ENCODE results near the gene FANCI.

The FANCI gene

GRCh38 chr15:89301304-89302089, 57.7 kb downstream of the FANCI start:
- H2BK15ac ChIP-seq (replicated peaks; ENCODE audit: low read depth) = no peak overlapping the region
- no peak overlapping the region for H3K4me2 ChIP-seq (ENCODE audit: low read length)
- no peak overlapping the region for H3K4me3 ChIP-seq (ENCODE audit: low read length)
- H3K79me1 ChIP-seq (ENCODE audit: low read length) = no peaks in the 10 kb centered on the region
- H3K56ac ChIP-seq (ENCODE audit: low read length) = no peak overlapping the region
- H4K5ac ChIP-seq (ENCODE audit: low read length) = no peak overlapping the region
- H3K9ac ChIP-seq (ENCODE audit: low read length) = no peak overlapping the region
- no peak overlapping the region for H2AK5ac ChIP-seq (ENCODE audit: low read length)
- peaks cover 23% of the 10 kb centered on the region for H3K36me3 ChIP-seq (ENCODE audit: control insufficient read depth, insufficient read depth, low read length)
- H3K27me3 ChIP-seq (ENCODE audit: insufficient read depth, low read length, poor library complexity) = no peaks in the 10 kb centered on the region
- no peaks in the 10 kb centered on the region for H3K79me2 ChIP-seq (ENCODE audit: control insufficient read depth, insufficient read depth, low read length)
- H4K8ac ChIP-seq (ENCODE audit: low read depth, low read length) = no peak overlapping the region
- no CpG with 5 or more reads among the region's 5 CpGs for WGBS (ENCODE audit: extremely low coverage, insufficient coverage, low lambda C conversion rate)
- H2BK120ac ChIP-seq (ENCODE audit: low read depth, low read length) = no peak overlapping the region
- H2BK5ac ChIP-seq (ENCODE audit: low read length) = no peak overlapping the region
- no peaks in the 10 kb centered on the region for H3K4me1 ChIP-seq (ENCODE audit: control insufficient read depth, low read depth, low read length)
- H3K23ac ChIP-seq (ENCODE audit: low read length) = no peak overlapping the region
- no peak for DNase-seq
- no peak overlapping the region for H3K27ac ChIP-seq (ENCODE audit: low read depth, low read length)
- H3K18ac ChIP-seq (ENCODE audit: low read length) = no peak overlapping the region
- H3K4ac ChIP-seq (ENCODE audit: low read depth, low read length) = no peak overlapping the region

- Histone ChIP-seq H3K9ac (ENCODE audit: low read length) (no peak overlapping the region), H2BK120ac (ENCODE audit: low read depth, low read length) (no peak overlapping the region), H2BK15ac (replicated peaks; ENCODE audit: low read depth) (no peak overlapping the region), H3K4ac (ENCODE audit: low read depth, low read length) (no peak overlapping the region), H2BK5ac (ENCODE audit: low read length) (no peak overlapping the region), H3K56ac (ENCODE audit: low read length) (no peak overlapping the region), H3K23ac (ENCODE audit: low read length) (no peak overlapping the region), H3K4me1 (ENCODE audit: control insufficient read depth, low read depth, low read length) (no peaks in the 10 kb centered on the region), H3K4me3 (ENCODE audit: low read length) (no peak overlapping the region), H2AK5ac (ENCODE audit: low read length) (no peak overlapping the region), H4K5ac (ENCODE audit: low read length) (no peak overlapping the region), H3K27ac (ENCODE audit: low read depth, low read length) (no peak overlapping the region), H3K27me3 (ENCODE audit: insufficient read depth, low read length, poor library complexity) (no peaks in the 10 kb centered on the region), H3K4me2 (ENCODE audit: low read length) (no peak overlapping the region), H3K36me3 (ENCODE audit: control insufficient read depth, insufficient read depth, low read length) (peaks cover 32% of the 10 kb centered on the region), H3K79me2 (ENCODE audit: control insufficient read depth, insufficient read depth, low read length) (no peaks in the 10 kb centered on the region), H3K79me1 (ENCODE audit: low read length) (no peaks in the 10 kb centered on the region), H3K18ac (ENCODE audit: low read length) (no peak overlapping the region), H4K8ac (ENCODE audit: low read depth, low read length) (no peak overlapping the region)
- WGBS (ENCODE audit: extremely low coverage, insufficient coverage, low lambda C conversion rate) = no CpG with 5 or more reads among the region's 2 CpGs
- no peak for DNase-seq
Observed at GRCh38 chr15:89303986-89304385, 60.2 kb downstream of the FANCI start.

- H3K27me3 ChIP-seq (ENCODE audit: insufficient read depth, low read length, poor library complexity) = no peaks in the 10 kb centered on the region
- no peak overlapping the region for H3K4me3 ChIP-seq (ENCODE audit: low read length)
- no peak overlapping the region for H3K4me2 ChIP-seq (ENCODE audit: low read length)
- no peak overlapping the region for H2BK15ac ChIP-seq (replicated peaks; ENCODE audit: low read depth)
- no peak for DNase-seq
- H3K18ac ChIP-seq (ENCODE audit: low read length) = no peak overlapping the region
- H2AK5ac ChIP-seq (ENCODE audit: low read length) = no peak overlapping the region
- H3K27ac ChIP-seq (ENCODE audit: low read depth, low read length) = no peak overlapping the region
- H2BK5ac ChIP-seq (ENCODE audit: low read length) = no peak overlapping the region
- H3K56ac ChIP-seq (ENCODE audit: low read length) = no peak overlapping the region
- no peaks in the 10 kb centered on the region for H3K79me2 ChIP-seq (ENCODE audit: control insufficient read depth, insufficient read depth, low read length)
- H4K5ac ChIP-seq (ENCODE audit: low read length) = no peak overlapping the region
- H2BK120ac ChIP-seq (ENCODE audit: low read depth, low read length) = no peak overlapping the region
- no peak overlapping the region for H4K8ac ChIP-seq (ENCODE audit: low read depth, low read length)
- WGBS (ENCODE audit: extremely low coverage, insufficient coverage, low lambda C conversion rate) = no CpG with 5 or more reads among the region's 3 CpGs
- H3K4me1 ChIP-seq (ENCODE audit: control insufficient read depth, low read depth, low read length) = no peaks in the 10 kb centered on the region
- no peak overlapping the region for H3K23ac ChIP-seq (ENCODE audit: low read length)
- no peak overlapping the region for H3K4ac ChIP-seq (ENCODE audit: low read depth, low read length)
- H3K9ac ChIP-seq (ENCODE audit: low read length) = no peak overlapping the region
- H3K36me3 ChIP-seq (ENCODE audit: control insufficient read depth, insufficient read depth, low read length) = peaks cover 31% of the 10 kb centered on the region
- no peaks in the 10 kb centered on the region for H3K79me1 ChIP-seq (ENCODE audit: low read length)
Observed at GRCh38 chr15:89305395-89305794, 61.6 kb downstream of the FANCI start.

GRCh38 chr15:89307046-89307587, 63.3 kb downstream of the FANCI start:
- no peak for DNase-seq
- no peak overlapping the region for H3K18ac ChIP-seq (ENCODE audit: low read length)
- H2BK5ac ChIP-seq (ENCODE audit: low read length) = no peak overlapping the region
- no peak overlapping the region for H3K56ac ChIP-seq (ENCODE audit: low read length)
- no peak overlapping the region for H3K4me2 ChIP-seq (ENCODE audit: low read length)
- no peak overlapping the region for H3K4ac ChIP-seq (ENCODE audit: low read depth, low read length)
- no peak overlapping the region for H3K9ac ChIP-seq (ENCODE audit: low read length)
- H3K79me1 ChIP-seq (ENCODE audit: low read length) = no peaks in the 10 kb centered on the region
- H2BK120ac ChIP-seq (ENCODE audit: low read depth, low read length) = no peak overlapping the region
- H2BK15ac ChIP-seq (replicated peaks; ENCODE audit: low read depth) = no peak overlapping the region
- H3K27me3 ChIP-seq (ENCODE audit: insufficient read depth, low read length, poor library complexity) = no peaks in the 10 kb centered on the region
- H4K5ac ChIP-seq (ENCODE audit: low read length) = no peak overlapping the region
- no CpG with 5 or more reads among the region's 2 CpGs for WGBS (ENCODE audit: extremely low coverage, insufficient coverage, low lambda C conversion rate)
- H3K23ac ChIP-seq (ENCODE audit: low read length) = no peak overlapping the region
- no peaks in the 10 kb centered on the region for H3K4me1 ChIP-seq (ENCODE audit: control insufficient read depth, low read depth, low read length)
- H2AK5ac ChIP-seq (ENCODE audit: low read length) = no peak overlapping the region
- H3K27ac ChIP-seq (ENCODE audit: low read depth, low read length) = no peak overlapping the region
- H3K4me3 ChIP-seq (ENCODE audit: low read length) = no peak overlapping the region
- peaks cover 18% of the 10 kb centered on the region for H3K36me3 ChIP-seq (ENCODE audit: control insufficient read depth, insufficient read depth, low read length)
- H4K8ac ChIP-seq (ENCODE audit: low read depth, low read length) = no peak overlapping the region
- H3K79me2 ChIP-seq (ENCODE audit: control insufficient read depth, insufficient read depth, low read length) = no peaks in the 10 kb centered on the region

- Histone ChIP-seq H3K27ac (ENCODE audit: low read depth, low read length) (no peak overlapping the region), H2AK5ac (ENCODE audit: low read length) (no peak overlapping the region), H4K8ac (ENCODE audit: low read depth, low read length) (no peak overlapping the region), H3K79me1 (ENCODE audit: low read length) (no peaks in the 10 kb centered on the region), H2BK120ac (ENCODE audit: low read depth, low read length) (no peak overlapping the region), H4K5ac (ENCODE audit: low read length) (no peak overlapping the region), H3K4me3 (ENCODE audit: low read length) (no peak overlapping the region), H3K56ac (ENCODE audit: low read length) (no peak overlapping the region), H3K36me3 (ENCODE audit: control insufficient read depth, insufficient read depth, low read length) (peaks cover 18% of the 10 kb centered on the region), H2BK15ac (replicated peaks; ENCODE audit: low read depth) (no peak overlapping the region), H2BK5ac (ENCODE audit: low read length) (no peak overlapping the region), H3K4ac (ENCODE audit: low read depth, low read length) (no peak overlapping the region), H3K4me2 (ENCODE audit: low read length) (no peak overlapping the region), H3K4me1 (ENCODE audit: control insufficient read depth, low read depth, low read length) (no peaks in the 10 kb centered on the region), H3K27me3 (ENCODE audit: insufficient read depth, low read length, poor library complexity) (no peaks in the 10 kb centered on the region), H3K79me2 (ENCODE audit: control insufficient read depth, insufficient read depth, low read length) (no peaks in the 10 kb centered on the region), H3K18ac (ENCODE audit: low read length) (no peak overlapping the region), H3K23ac (ENCODE audit: low read length) (no peak overlapping the region), H3K9ac (ENCODE audit: low read length) (no peak overlapping the region)
- WGBS (ENCODE audit: extremely low coverage, insufficient coverage, low lambda C conversion rate) = no CpG with 5 or more reads among the region's 2 CpGs
- DNase-seq = no peak
Observed at GRCh38 chr15:89307791-89308190, 64.0 kb downstream of the FANCI start.

- Histone ChIP-seq H3K4ac (ENCODE audit: low read depth, low read length) (no peak overlapping the region), H3K18ac (ENCODE audit: low read length) (no peak overlapping the region), H3K23ac (ENCODE audit: low read length) (no peak overlapping the region), H3K36me3 (ENCODE audit: control insufficient read depth, insufficient read depth, low read length) (peaks cover 20% of the 10 kb centered on the region), H2AK5ac (ENCODE audit: low read length) (no peak overlapping the region), H2BK15ac (replicated peaks; ENCODE audit: low read depth) (no peak overlapping the region), H4K5ac (ENCODE audit: low read length) (no peak overlapping the region), H3K4me1 (ENCODE audit: control insufficient read depth, low read depth, low read length) (no peaks in the 10 kb centered on the region), H3K4me2 (ENCODE audit: low read length) (no peak overlapping the region), H3K56ac (ENCODE audit: low read length) (no peak overlapping the region), H2BK5ac (ENCODE audit: low read length) (no peak overlapping the region), H3K4me3 (ENCODE audit: low read length) (no peak overlapping the region), H3K9ac (ENCODE audit: low read length) (no peak overlapping the region), H3K79me1 (ENCODE audit: low read length) (no peaks in the 10 kb centered on the region), H4K8ac (ENCODE audit: low read depth, low read length) (no peak overlapping the region), H3K79me2 (ENCODE audit: control insufficient read depth, insufficient read depth, low read length) (no peaks in the 10 kb centered on the region), H3K27ac (ENCODE audit: low read depth, low read length) (no peak overlapping the region), H2BK120ac (ENCODE audit: low read depth, low read length) (no peak overlapping the region), H3K27me3 (ENCODE audit: insufficient read depth, low read length, poor library complexity) (no peaks in the 10 kb centered on the region)
- no CpG with 5 or more reads among the region's 3 CpGs for WGBS (ENCODE audit: extremely low coverage, insufficient coverage, low lambda C conversion rate)
- no peak for DNase-seq
Observed at GRCh38 chr15:89308236-89308635, 64.5 kb downstream of the FANCI start.

Measured in mesendoderm (in vitro differentiated cells).